ENCODE results near the gene TLR7.

TLR7 gene

GRCh38 chrX:12866451-12867377, at the start of gene TLR7:
Gene TLR7 (plus strand): TSS chrX:12867072. CDS start chrX:12867579, 507 bp downstream.
- DNase-seq: no peak

- DNase-seq: no peak
These were observed 49.3 kb upstream of the TLR7 start for GRCh38 chrX:12817528-12817927.

GRCh38 chrX:12819222-12819621, 47.6 kb upstream of the TLR7 start:
- no peak for DNase-seq

- no peak for DNase-seq
These were observed 46.1 kb upstream of the TLR7 start for GRCh38 chrX:12820737-12821136.

GRCh38 chrX:12824944-12825343, 41.9 kb upstream of the TLR7 start:
- no peak for DNase-seq

GRCh38 chrX:12825801-12826200, 41.1 kb upstream of the TLR7 start:
- DNase-seq: no peak

- no peak for DNase-seq
These were observed 23.7 kb upstream of the TLR7 start for GRCh38 chrX:12843061-12843667.

- no peak for DNase-seq
These were observed 23.1 kb upstream of the TLR7 start for GRCh38 chrX:12843668-12844279.

- DNase-seq: no peak
These were observed 22.6 kb upstream of the TLR7 start for GRCh38 chrX:12844319-12844718.

- no peak for DNase-seq
These were observed 1.5 kb upstream of the TLR7 start for GRCh38 chrX:12865359-12865758.

- no peak for DNase-seq
These were observed 813 bp downstream of the TLR7 start for GRCh38 chrX:12867685-12868084.

GRCh38 chrX:12868747-12869146, 1.9 kb downstream of the TLR7 start:
- DNase-seq: no peak

GRCh38 chrX:12871257-12871656, 4.4 kb downstream of the TLR7 start:
- no peak for DNase-seq

- no peak for DNase-seq
These were observed 5.9 kb downstream of the TLR7 start for GRCh38 chrX:12872741-12873140.

- no peak for DNase-seq
These were observed 7.7 kb downstream of the TLR7 start for GRCh38 chrX:12874581-12874980.

GRCh38 chrX:12877386-12877785, 10.5 kb downstream of the TLR7 start:
- no peak for DNase-seq

GRCh38 chrX:12878536-12878935, 11.7 kb downstream of the TLR7 start:
- no peak for DNase-seq

- no peak for DNase-seq
These were observed 15.0 kb downstream of the TLR7 start for GRCh38 chrX:12881914-12882313.

GRCh38 chrX:12885508-12885907, 18.6 kb downstream of the TLR7 start:
- DNase-seq: no peak

GRCh38 chrX:12886545-12886944, 19.7 kb downstream of the TLR7 start:
- no peak for DNase-seq

GRCh38 chrX:12887141-12887540, 20.3 kb downstream of the TLR7 start:
- no peak for DNase-seq

- no peak for DNase-seq
These were observed 20.9 kb downstream of the TLR7 start for GRCh38 chrX:12887767-12888166.

GRCh38 chrX:12890467-12890866, 23.6 kb downstream of the TLR7 start:
- no peak for DNase-seq

GRCh38 chrX:12891171-12891570, 24.3 kb downstream of the TLR7 start:
- no peak for DNase-seq
